H1 (cell line): ENCODE data around the gene RNU4-1. TPM values are rescaled to one million over a fixed set of nuclear protein-coding genes. Genes with fewer than 3 reads are reported as not detected.

Experiments used
- CTCF ChIA-PET: fragments of 300-600 bp; sonication (Branson Sonifier 250); formaldehyde crosslinking; loops from one replicate; lab custom pipeline; 2021; ENCODE audit not compliant: partially characterized antibody; lab: Charles Lee
- POLR2A ChIA-PET: fragments of 300-600 bp; sonication (Branson Sonifier 250); formaldehyde crosslinking; loops from one replicate; lab custom pipeline; 2021; ENCODE audit warnings: inconsistent platforms; ENCODE audit not compliant: partially characterized antibody; lab: Charles Lee
- DNase-seq, 2 experiments: peaks; one replicate each; pipeline versions ENCODE4 v3.0.0 to v3.0.0-alpha.2; 2010 to 2022; ENCODE audit warnings: low spot score in 2 of 2, low read depth in 1 of 2, mixed read lengths in 1 of 2
- FAIRE-seq: peaks from 2 replicates; lab custom pipeline; 2011; peaks lifted over from hg19 to GRCh38; lab: Jason Lieb, UNC
- H2AFZ ChIP-seq: 2 replicates; pipeline ENCODE4 v1.8.1; 2012; ENCODE audit warnings: low read length, inconsistent platforms
- H2AK5ac ChIP-seq: 2 replicates; pipeline ENCODE4 v1.6.1; 2013; ENCODE audit warnings: low read depth, low read length
- H2BK120ac ChIP-seq: replicated peaks from 2 replicates; pipeline ENCODE3; 2013; ENCODE audit warnings: low read depth, low read length, inconsistent platforms
- H2BK12ac ChIP-seq: 2 replicates; pipeline ENCODE4 v1.6.1; 2013; ENCODE audit warnings: low read depth, low read length
- H2BK15ac ChIP-seq: 2 replicates; pipeline ENCODE4 v1.6.1; 2013; ENCODE audit warnings: low read length
- H2BK20ac ChIP-seq: 2 replicates; pipeline ENCODE4 v1.6.1; 2013; ENCODE audit warnings: low read length
- H2BK5ac ChIP-seq: 2 replicates; pipeline ENCODE4 v1.6.1; 2013; ENCODE audit warnings: low read depth, low read length
- H3K14ac ChIP-seq: 2 replicates; pipeline ENCODE4 v1.6.1; 2013; ENCODE audit warnings: inconsistent platforms; ENCODE audit not compliant: insufficient read length
- H3K18ac ChIP-seq: 2 replicates; pipeline ENCODE4 v1.6.1; 2013; ENCODE audit warnings: low read length; ENCODE audit errors: extremely low read depth
- H3K23ac ChIP-seq: 2 replicates; pipeline ENCODE4 v1.6.1; 2013; ENCODE audit warnings: inconsistent platforms; ENCODE audit not compliant: insufficient read length
- H3K23me2 ChIP-seq: 2 replicates; pipeline ENCODE4 v1.6.1; 2013; ENCODE audit warnings: low read depth, low read length
- H3K27ac ChIP-seq: 2 replicates; pipeline ENCODE4 v1.6.1; 2011; ENCODE audit warnings: low read depth, low read length, inconsistent platforms
- H3K27me3 ChIP-seq, 4 experiments: replicated peaks in 1 of 4; 1 replicate in 1 of 4; 2 replicates in 3 of 4; pipeline versions ENCODE4 v1.6.1 to v1.8.1; 2011 to 2013; ENCODE audit warnings: low read length in 3 of 4, mild to moderate bottlenecking in 3 of 4, inconsistent platforms in 2 of 4, mixed read lengths in 2 of 4, moderate library complexity in 1 of 4; ENCODE audit not compliant: control insufficient read depth in 3 of 4, insufficient read depth in 3 of 4; ENCODE audit errors: extremely low read depth in 1 of 4
- H3K36me3 ChIP-seq, 4 experiments: 2 replicates each; pipeline versions ENCODE4 v1.6.1 to v1.8.1; 2011 to 2013; ENCODE audit warnings: mild to moderate bottlenecking in 4 of 4, low read length in 3 of 4, moderate library complexity in 2 of 4, control low read depth in 1 of 4, inconsistent platforms in 1 of 4; ENCODE audit not compliant: insufficient read depth in 4 of 4, control insufficient read depth in 2 of 4
- H3K4ac ChIP-seq: replicated peaks from 2 replicates; pipeline ENCODE3; 2013; ENCODE audit warnings: low read length, low read depth, mixed read lengths, inconsistent platforms; ENCODE audit not compliant: insufficient read length
- H3K4me1 ChIP-seq, 4 experiments: replicated peaks in 1 of 4; 1 replicate in 1 of 4; 2 replicates in 3 of 4; pipeline versions ENCODE4 v1.6.1 to v1.8.1; 2011 to 2013; ENCODE audit warnings: low read length in 3 of 4, inconsistent platforms in 2 of 4, mixed read lengths in 1 of 4; ENCODE audit not compliant: insufficient read depth in 4 of 4, control insufficient read depth in 3 of 4
- H3K4me2 ChIP-seq, 2 experiments: 2 replicates each; pipeline versions ENCODE4 v1.6.1 to v1.8.1; 2011 to 2013; ENCODE audit warnings: low read depth in 2 of 2, low read length in 2 of 2, control low read depth in 1 of 2, inconsistent platforms in 1 of 2, mild to moderate bottlenecking in 1 of 2; ENCODE audit not compliant: insufficient read depth in 1 of 2
- H3K4me3 ChIP-seq, 4 experiments: fragments of 200-600, 300-600 bp in 1 of 4; sonication (generic), shearing (Covaris generic), sonication (Bioruptor Twin) in 1 of 4; 2 replicates each; pipeline versions ENCODE4 v1.5.1 to v1.8.1; 2011 to 2016; ENCODE audit warnings: low read length in 4 of 4, low read depth in 3 of 4, control low read depth in 2 of 4, inconsistent platforms in 2 of 4, mild to moderate bottlenecking in 2 of 4, mixed read lengths in 1 of 4, moderate library complexity in 1 of 4; ENCODE audit not compliant: insufficient read depth in 2 of 4; ENCODE audit errors: extremely low read depth in 1 of 4
- H3K56ac ChIP-seq: replicated peaks from 2 replicates; pipeline ENCODE3; 2013; ENCODE audit warnings: low read depth, mild to moderate bottlenecking, mixed read lengths, low read length, inconsistent platforms; ENCODE audit not compliant: insufficient read length
- H3K79me1 ChIP-seq: 2 replicates; pipeline ENCODE4 v1.6.1; 2013; ENCODE audit warnings: low read depth, low read length, control low read depth
- H3K79me2 ChIP-seq, 2 experiments: 2 replicates each; pipeline versions ENCODE4 v1.6.1 to v1.8.1; 2012 to 2013; ENCODE audit warnings: low read length in 2 of 2, mild to moderate bottlenecking in 2 of 2, inconsistent platforms in 1 of 2; ENCODE audit not compliant: insufficient read depth in 2 of 2, control insufficient read depth in 1 of 2
- H3K9ac ChIP-seq, 4 experiments: replicated peaks in 1 of 4; 1 replicate in 1 of 4; 2 replicates in 3 of 4; pipeline versions ENCODE4 v1.6.1 to v1.8.1; 2011 to 2013; ENCODE audit warnings: low read depth in 3 of 4, low read length in 3 of 4, control low read depth in 2 of 4, mild to moderate bottlenecking in 2 of 4, moderate library complexity in 2 of 4, inconsistent platforms in 1 of 4; ENCODE audit errors: extremely low read depth in 1 of 4
- H3K9me3 ChIP-seq, 2 experiments: 2 replicates each; pipeline versions ENCODE4 v1.6.1 to v1.8.1; 2012 to 2013; ENCODE audit warnings: mild to moderate bottlenecking in 2 of 2, moderate library complexity in 2 of 2, control low read depth in 1 of 2, inconsistent platforms in 1 of 2, low read depth in 1 of 2, low read length in 1 of 2, mixed read lengths in 1 of 2; ENCODE audit not compliant: insufficient read depth in 2 of 2
- H4K20me1 ChIP-seq, 2 experiments: replicated peaks in 1 of 2; 2 replicates each; pipeline versions ENCODE3 to v1.8.1; 2011 to 2013; ENCODE audit warnings: inconsistent platforms in 2 of 2, low read length in 2 of 2, mild to moderate bottlenecking in 1 of 2; ENCODE audit not compliant: insufficient read depth in 2 of 2, control insufficient read depth in 1 of 2
- H4K5ac ChIP-seq: 2 replicates; pipeline ENCODE4 v1.6.1; 2013; ENCODE audit warnings: low read length, low read depth, mixed read lengths, inconsistent platforms; ENCODE audit not compliant: insufficient read length
- H4K8ac ChIP-seq: 2 replicates; pipeline ENCODE4 v1.8.0; 2013; ENCODE audit warnings: mild to moderate bottlenecking, moderate library complexity, low read length, inconsistent platforms; ENCODE audit not compliant: insufficient read depth; ENCODE audit errors: extremely low read depth
- H4K91ac ChIP-seq: replicated peaks from 2 replicates; pipeline ENCODE3; 2013; ENCODE audit warnings: low read length, mixed read lengths, inconsistent platforms; ENCODE audit not compliant: insufficient read length
- CEBPB ChIP-seq: IDR thresholded peaks from 2 replicates; pipeline ENCODE4 v1.6.1; 2012; ENCODE audit warnings: low read depth, low read length
- CREB1 ChIP-seq: IDR thresholded peaks from 2 replicates; pipeline ENCODE4 v1.6.1; 2012; ENCODE audit warnings: inconsistent platforms
- WGBS, 2 experiments: shearing (Covaris generic) in 1 of 2; methylation state at CpG; one replicate each; pipeline versions ENCODE4 v1.1.6 to v1.1.7; 2013 to 2015; ENCODE audit warnings: low lambda C conversion rate in 2 of 2, mixed read lengths in 2 of 2, inconsistent platforms in 1 of 2, low coverage in 1 of 2, missing lambda C conversion rate in 1 of 2; ENCODE audit not compliant: insufficient replicate concordance in 2 of 2, insufficient coverage in 1 of 2, insufficient read length in 1 of 2; ENCODE audit errors: extremely low coverage in 1 of 2, missing lambda C conversion rate in 1 of 2; 5-methylcytosine and 5-hydroxymethylcytosine counted together
- polyA plus RNA-seq, 7 experiments: library from polyadenylated mRNA; depleted of rRNA in 3 of 7; stranded (reverse) in 5 of 7; unstranded in 2 of 7; fragments of >200 nt in 5 of 7; fragments of 200-250 nt in 2 of 7; gene quantifications; 1 replicate in 5 of 7; 2 replicates in 1 of 7; 4 replicates in 1 of 7; pipeline versions ENCODE4 v1.2.1 to v1.2.3, GENCODE V29; 2011 to 2013; ENCODE audit warnings: missing spikeins in 2 of 7, mixed read lengths in 2 of 7
- total RNA-seq: library from RNA; stranded (reverse); fragmentation: NEBNext Ultra II Directional; extraction: Animal tissue kit (Norgen Biotek cat#: 25700); gene quantifications from 2 replicates; pipeline ENCODE4 v1.2.1, GENCODE V29; 2021

The RNU4-1 gene
- total and polyA plus RNA-seq, 2 of the 8 experiments (the other 6 are each of a cell fraction or from before 2014, with no cell fraction given) = under 0.01 to 1,424 TPM

- Histone ChIP-seq H3K4me1 (peaks cover 3 to 11% (median 6%) of the 10 kb centered on the region in 4 experiments; a peak in 6 of 7 replicates), H2BK12ac (0 out of 2 replicates have a peak overlapping the region, but pooled peaks have one; percentile 33), H3K4me2 (no peak overlapping the region), H3K4ac (no peak overlapping the region), H3K36me3 (no peaks in the 10 kb centered on the region; a peak in 1 of 8 replicates), H2AFZ (no peak overlapping the region), H3K4me3 (no peak overlapping the region), H3K18ac (no peak overlapping the region), H3K27ac (no peak overlapping the region), H3K79me2 (peaks cover 0 to 72% of the 10 kb centered on the region in 2 experiments; a peak in 3 of 4 replicates), H3K14ac (no peak overlapping the region), H3K9me3 (no peaks in the 10 kb centered on the region), H2AK5ac (no peak overlapping the region), H4K8ac (no peak overlapping the region), H4K5ac (no peak overlapping the region), H4K20me1 (peaks cover 9 to 29% of the 10 kb centered on the region in 2 experiments), H3K23ac (peak overlapping the region; percentile 35), H2BK5ac (no peak overlapping the region), H3K56ac (no peak overlapping the region), H3K27me3 (no peaks in the 10 kb centered on the region), H2BK15ac (no peak overlapping the region), H3K9ac (no peak overlapping the region), H3K23me2 (no peaks in the 10 kb centered on the region), H4K91ac (no peak overlapping the region), H2BK120ac (no peak overlapping the region), H3K79me1 (peaks cover 13% of the 10 kb centered on the region), H2BK20ac (no peak overlapping the region)
- no peak for TF ChIP-seq CEBPB
- no peak for TF ChIP-seq CREB1
- DNase-seq = no peak
- ChIA-PET POLR2A (interaction anchor here (67.0 to 88.3 kb wide), 2 partner anchors 18 to 21 kb away, joined by 4270 read pairs; partner anchors contain the start of genes GCN1, PXN, RNU4-1 and RNU4-2), CTCF (interaction anchor here (1.2 to 34.8 kb wide), 4 partner anchors 4 to 48 kb away, joined by 3 to 930 read pairs (median 741); partner anchors contain the start of genes PXN and RPLP0)
- FAIRE-seq = no peak
- WGBS, 2 experiments = 91% methylated on average over 4 of the region's 4 CpGs; no CpG with 5 or more reads in 1 of the 2 experiments
Measured at GRCh38 chr12:120249266-120249874, 43.7 kb downstream of the RNU4-1 start.
